HG03571 (cell line): ENCODE data around the gene SLC12A7.
"Not testable (repeated sequence)": the region's sequence is repeated elsewhere in the genome, so short reads cannot be mapped to it uniquely, and the experiment has no call there.

Experiments used
- ATAC-seq: cut with Tn5 transposase; IDR thresholded peaks from one replicate; pipeline ENCODE4 v1.9.1; 2021; ENCODE audit not compliant: unreplicated experiment

SLC12A7 gene

GRCh38 chr5:1111727-1112289 lies at the start of gene SLC12A7:
TSS of gene SLC12A7 (minus strand) at chr5:1112063. CDS start at chr5:1111991, 72 bp downstream.
- ATAC-seq = no peak

GRCh38 chr5:1161108-1161832 lies 49.4 kb upstream of the SLC12A7 start:
- ATAC-seq = no peak

- no peak for ATAC-seq
Measured at GRCh38 chr5:1159774-1160406, 48.0 kb upstream of the SLC12A7 start.

- no peak for ATAC-seq
Measured at GRCh38 chr5:1159341-1159675, 47.4 kb upstream of the SLC12A7 start.

- ATAC-seq = no peak
Measured at GRCh38 chr5:1158647-1159340, 46.9 kb upstream of the SLC12A7 start.

- ATAC-seq = not testable (repeated sequence)
Measured at GRCh38 chr5:1157461-1157986, 45.7 kb upstream of the SLC12A7 start.

GRCh38 chr5:1156754-1157460 lies 45.0 kb upstream of the SLC12A7 start:
- no peak for ATAC-seq

GRCh38 chr5:1156033-1156753 lies 44.3 kb upstream of the SLC12A7 start:
- no peak for ATAC-seq

GRCh38 chr5:1155191-1156032 lies 43.5 kb upstream of the SLC12A7 start:
- ATAC-seq = no peak

- no peak for ATAC-seq
Measured at GRCh38 chr5:1153428-1153827, 41.6 kb upstream of the SLC12A7 start.

GRCh38 chr5:1152771-1153282 lies 41.0 kb upstream of the SLC12A7 start:
- ATAC-seq = no peak

- no peak for ATAC-seq
Measured at GRCh38 chr5:1152156-1152555, 40.3 kb upstream of the SLC12A7 start.

GRCh38 chr5:1151316-1151715 lies 39.5 kb upstream of the SLC12A7 start:
- no peak for ATAC-seq

- ATAC-seq = no peak
Measured at GRCh38 chr5:1150866-1151265, 39.0 kb upstream of the SLC12A7 start.

GRCh38 chr5:1144638-1145396 lies 33.0 kb upstream of the SLC12A7 start:
- no peak for ATAC-seq

GRCh38 chr5:1144089-1144488 lies 32.2 kb upstream of the SLC12A7 start:
- ATAC-seq = no peak

GRCh38 chr5:1143670-1143951 lies 31.7 kb upstream of the SLC12A7 start:
- no peak for ATAC-seq

- ATAC-seq = no peak
Measured at GRCh38 chr5:1142886-1143669, 31.2 kb upstream of the SLC12A7 start.
